Hepatocyte (in vitro differentiated cells): ENCODE measurements around the gene PTPRN2.

ENCODE experiments used
- CTCF ChIP-seq: fragments of 200-600 bp; sonication (generic); IDR thresholded peaks from 2 replicates; pipeline ENCODE4 v1.5.1; 2016; ENCODE audit warnings: antibody characterized with exemption, mild to moderate bottlenecking; ENCODE audit not compliant: poor library complexity
- EZH2phosphoT487 ChIP-seq: fragments of 200-600 bp; sonication (generic); IDR thresholded peaks from one replicate; pipeline ENCODE4 v1.6.1; 2018; ENCODE audit warnings: antibody characterized with exemption, mild to moderate bottlenecking, low read depth, moderate library complexity; ENCODE audit not compliant: unreplicated experiment, severe bottlenecking

- TF ChIP-seq EZH2phosphoT487 (no peak), CTCF (no peak)
Measured at GRCh38 chr7:157565981-157566630, 1021.5 kb downstream of the PTPRN2 start.
